HT1080 (cell line): ENCODE data around the gene CDC45. TPM values are rescaled to one million over a fixed set of nuclear protein-coding genes. Genes with fewer than 3 reads are reported as not detected.
A peak's percentile ranks its signal among the peaks of the same experiment; 100 is the strongest.

ENCODE experiments used
- DNase-seq: peaks from one replicate; pipeline ENCODE4 v3.0.0-alpha.2; 2015; ENCODE audit warnings: low read depth
- total RNA-seq: library from RNA; depleted of rRNA; stranded (reverse); fragments of >200 nt; shearing (Covaris generic); gene quantifications from 2 replicates; pipeline ENCODE4 v1.2.3, GENCODE V29; 2014

The CDC45 gene
- total RNA-seq, 1 experiment from 2014 or later, result 56.6 TPM

DNA sequence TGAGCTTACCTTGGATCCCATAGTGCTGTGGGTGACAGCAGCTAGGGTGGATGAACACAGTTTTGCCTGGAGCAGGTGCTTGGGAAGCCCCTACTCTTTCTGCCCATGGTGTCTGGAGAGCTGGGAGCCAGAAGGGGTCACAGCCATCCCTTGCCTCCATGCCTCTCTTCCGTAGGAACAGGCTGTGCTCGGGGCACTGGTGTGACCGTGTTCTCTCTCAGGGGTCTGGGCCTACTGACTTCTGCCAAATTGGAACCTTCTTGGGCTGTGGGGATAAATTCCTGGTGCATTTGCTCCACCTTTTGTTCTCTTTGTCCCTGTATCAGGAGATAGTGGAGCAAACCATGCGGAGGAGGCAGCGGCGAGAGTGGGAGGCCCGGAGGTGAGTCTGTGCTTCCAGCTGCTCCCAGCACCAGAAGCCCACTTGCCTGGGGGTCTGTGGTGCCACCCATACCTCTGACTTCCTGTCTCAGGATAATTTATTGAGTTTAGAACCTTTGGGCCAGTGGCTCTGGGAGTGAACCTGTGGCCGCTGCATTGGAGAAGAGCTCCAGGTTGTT is 14.4 kb downstream of the CDC45 start:
- no peak for DNase-seq

DNA sequence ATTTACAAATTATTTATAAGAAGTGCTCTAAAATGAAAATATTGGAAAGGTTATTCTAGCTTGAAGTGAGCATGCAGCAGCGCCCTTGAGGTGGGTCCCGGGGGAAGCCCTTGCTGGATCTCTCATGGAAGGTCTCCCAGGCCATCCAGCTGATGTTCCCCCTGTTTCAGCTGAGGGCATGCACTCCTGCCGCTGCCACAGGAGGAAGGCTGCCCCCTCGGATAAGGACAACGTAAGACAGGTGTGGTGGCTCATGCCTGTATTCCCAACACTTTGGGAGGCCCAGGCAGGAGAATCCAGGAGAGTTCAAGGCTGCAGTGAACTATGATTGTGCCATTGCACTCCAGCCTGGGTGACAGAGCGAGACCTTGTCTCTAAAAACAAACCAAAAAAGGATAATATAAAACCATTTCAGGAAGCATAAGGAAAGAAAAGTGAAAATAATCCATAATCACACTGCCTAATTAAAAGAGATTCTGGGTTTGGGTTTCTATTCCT is 15.0 kb downstream of the CDC45 start:
- DNase-seq, result no peak

DNA sequence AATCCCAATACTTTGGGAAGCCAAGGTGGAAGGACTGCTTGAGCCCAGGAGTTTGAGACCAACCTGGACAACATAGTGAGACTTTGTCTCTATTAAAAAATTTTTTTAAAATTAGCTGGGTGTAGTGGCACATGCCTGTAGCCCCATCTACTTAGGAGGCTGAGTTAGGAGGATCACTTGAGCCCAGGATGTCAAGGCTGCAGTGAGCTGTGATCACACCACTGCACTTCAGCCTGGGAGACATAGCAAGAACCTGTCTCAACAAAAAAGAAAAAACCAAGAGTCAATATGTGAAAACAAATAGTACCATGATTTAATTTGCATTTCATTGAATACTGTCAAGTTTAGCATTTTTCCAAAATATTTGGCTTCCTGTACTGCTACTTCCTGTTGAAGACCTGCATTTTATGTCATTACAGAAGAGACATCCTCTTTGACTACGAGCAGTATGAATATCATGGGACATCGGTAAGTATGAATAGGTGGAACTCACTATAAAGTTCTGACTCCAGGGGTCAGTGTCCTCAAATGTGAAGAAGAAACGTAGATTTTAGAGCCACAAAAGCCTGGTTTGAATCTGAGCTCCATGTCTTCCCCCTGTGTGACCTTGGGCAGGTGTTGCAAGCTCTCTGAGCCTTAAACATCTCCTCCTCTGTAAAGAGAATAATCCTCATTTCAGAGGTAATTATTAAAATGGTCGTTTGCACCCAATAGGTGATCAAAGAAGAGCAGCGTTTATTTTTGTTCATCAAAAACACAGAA is 16.0 kb downstream of the CDC45 start:
- no peak for DNase-seq

DNA sequence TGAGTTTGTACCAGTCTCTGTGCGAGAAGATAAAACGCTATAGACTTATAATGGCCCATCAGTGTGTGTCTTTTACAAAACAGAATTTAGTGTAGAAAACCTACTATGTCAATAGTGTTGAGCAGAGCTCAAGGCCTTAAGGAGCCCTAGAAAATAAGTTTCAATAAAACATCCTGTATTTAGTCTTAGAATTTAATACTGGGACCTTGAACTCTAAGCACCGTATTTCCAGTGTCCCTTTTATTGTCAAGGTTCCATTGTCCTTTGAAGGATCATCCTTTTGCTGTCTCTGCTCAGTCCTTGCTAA is 16.6 kb downstream of the CDC45 start:
- DNase-seq, result no peak

DNA sequence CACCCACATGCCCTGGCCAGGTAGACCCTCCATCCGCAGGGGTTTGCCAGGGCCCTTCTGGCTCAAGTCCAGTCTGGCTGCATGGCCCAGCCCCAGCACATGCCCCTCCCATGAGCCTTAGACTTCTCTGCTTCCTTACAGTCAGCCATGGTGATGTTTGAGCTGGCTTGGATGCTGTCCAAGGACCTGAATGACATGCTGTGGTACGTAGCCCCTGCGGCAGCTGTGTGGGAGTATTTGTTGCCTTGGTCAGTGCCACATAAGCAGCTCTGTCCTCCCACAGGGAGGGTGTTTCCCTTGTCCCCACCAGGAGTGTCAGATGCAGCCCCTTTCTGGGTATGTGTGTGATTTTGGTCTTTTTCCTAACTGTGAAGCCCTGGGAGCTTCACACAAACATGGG is 17.5 kb downstream of the CDC45 start:
- peak; percentile 50 for DNase-seq

DNA sequence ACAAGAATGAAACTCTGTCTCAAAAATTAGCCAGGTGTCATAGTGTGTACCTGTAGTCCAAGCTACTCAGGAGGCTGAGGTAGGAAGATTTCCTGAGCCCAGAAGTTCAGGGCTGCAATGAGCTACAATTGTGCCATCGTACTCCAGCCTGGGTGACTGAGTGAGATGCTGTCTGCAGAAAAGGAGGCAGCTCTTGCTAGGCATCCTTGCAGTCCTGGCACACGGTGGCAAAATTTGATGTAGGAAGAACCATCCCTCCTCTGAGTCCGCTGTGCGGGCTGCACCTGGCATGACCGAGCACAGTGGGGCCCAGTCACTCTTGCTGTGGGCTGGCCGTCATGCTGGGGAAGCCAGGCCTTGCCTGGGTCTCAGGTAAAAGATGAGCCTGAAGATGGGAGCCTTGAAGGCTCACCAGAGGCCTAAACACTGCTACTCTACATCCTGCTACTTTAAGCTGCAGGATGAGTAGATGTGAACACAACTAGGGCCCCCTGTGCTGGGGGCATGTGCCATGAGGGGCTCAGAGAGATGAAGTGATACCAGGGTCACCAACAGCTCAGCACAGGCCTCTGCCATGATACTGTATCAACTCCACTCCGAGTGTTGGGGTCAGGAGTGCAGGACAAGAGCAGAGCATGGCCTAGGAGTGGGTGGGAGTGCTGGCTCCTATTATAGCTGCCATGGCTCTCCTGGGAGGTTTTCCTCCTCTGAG is 18.6 kb downstream of the CDC45 start:
- no peak for DNase-seq

DNA sequence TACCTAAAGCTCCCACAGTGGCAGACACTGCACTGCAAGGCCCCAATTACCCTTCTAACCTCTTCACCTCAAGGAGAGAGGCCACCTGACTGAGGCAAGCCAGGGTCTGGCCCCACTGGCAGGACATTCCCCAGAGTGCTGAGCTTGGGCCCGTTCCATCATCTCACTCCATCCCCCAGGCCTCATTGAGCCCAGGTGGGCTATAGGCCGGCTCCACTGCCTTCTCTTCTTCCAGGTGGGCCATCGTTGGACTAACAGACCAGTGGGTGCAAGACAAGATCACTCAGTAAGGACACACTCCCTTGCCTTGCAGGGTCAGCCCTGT is 19.1 kb downstream of the CDC45 start:
- no peak for DNase-seq

DNA sequence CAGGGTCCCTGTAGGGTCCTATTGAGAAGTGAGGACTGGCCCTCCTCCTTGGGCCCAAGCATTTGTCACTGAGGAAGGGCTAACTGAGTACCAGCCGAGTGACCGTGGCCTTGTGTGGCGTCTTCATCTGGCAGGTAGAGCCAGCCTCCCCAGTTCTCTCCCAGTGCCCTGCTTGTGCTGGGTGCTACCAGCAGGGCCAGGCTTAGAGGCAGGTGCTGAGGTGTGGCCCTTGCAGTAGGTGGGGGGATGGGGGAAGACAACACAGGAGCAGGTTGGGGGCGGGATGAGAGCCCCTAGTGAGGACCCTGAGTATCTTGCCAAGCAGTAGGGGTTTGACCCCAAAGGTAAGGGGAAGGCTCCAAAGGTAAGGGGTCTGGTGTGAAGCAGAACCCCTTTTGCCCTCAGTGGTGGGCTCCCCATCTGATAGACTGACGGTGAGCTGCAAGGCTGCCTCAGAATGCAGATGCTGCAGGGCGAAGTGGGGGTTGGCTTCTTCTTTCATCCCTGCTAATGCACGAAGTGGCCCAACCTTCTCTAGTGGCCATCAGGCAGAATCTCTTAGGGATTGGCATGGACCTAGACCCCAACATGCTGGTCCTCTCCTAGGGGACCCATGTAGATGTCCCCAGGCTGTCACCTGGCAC is 19.6 kb downstream of the CDC45 start:
- DNase-seq, result no peak

DNA sequence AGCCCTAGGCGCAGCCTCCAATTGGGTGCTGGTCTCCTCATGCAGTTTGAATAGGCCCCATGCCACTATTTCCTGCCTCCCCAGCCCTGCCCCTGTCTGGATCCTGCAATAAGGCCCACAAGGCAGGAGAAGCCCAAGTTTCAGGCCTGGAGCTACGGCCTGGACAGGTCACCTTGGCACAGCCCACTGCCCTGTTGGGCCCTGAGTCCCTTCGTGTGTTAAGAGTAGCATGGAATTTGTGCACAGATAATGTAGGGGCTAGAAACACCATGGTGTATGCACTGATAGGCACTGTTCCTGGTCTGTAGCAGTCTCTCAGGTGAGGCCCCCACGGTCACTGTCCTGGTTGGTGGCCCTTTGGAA is 20.1 kb downstream of the CDC45 start:
- DNase-seq, result no peak

DNA sequence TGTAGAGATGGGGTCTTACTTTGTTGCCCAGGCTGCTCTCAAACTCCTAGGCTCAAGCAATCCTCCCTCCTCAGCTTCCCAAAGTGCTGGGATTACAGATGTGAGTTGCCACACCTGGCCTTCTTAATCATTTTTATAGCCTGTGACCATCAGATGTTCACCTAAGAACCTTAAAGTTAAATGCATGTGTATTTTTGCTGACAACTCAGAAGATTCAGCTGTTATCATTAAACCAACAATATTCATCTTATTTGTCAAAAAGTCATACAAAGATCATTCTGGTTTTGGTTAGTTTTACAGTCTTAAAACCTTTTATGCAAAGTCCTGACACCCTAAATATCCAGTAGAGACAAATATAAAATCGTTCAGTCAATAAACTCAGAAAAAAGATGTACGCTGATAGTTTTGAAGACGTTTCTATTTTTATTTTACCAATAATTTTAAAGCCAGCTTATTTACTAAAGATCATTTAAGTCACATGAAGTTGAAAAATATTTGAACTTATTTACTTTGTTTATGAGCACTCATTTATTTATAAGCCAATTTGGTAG is 22.3 kb downstream of the CDC45 start:
- DNase-seq, result no peak

DNA sequence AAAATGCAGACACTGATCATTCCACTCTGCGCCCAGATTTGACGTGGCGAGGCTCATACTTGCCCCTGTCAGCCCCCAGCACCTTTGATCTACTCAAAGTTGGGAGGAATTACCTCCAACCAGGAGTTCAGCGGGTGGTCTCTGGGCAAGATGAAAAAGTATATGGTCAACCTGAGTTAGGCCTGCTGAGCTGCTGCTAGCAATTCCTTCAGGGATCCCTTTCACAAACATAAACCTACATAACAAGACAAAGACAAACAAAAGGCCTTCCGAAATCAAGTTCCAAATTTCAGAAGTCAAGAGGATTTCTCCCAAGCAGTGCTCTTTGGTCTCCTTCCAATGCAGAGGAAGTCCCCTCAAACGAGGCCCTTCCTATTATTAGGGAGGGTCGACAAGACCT is 23.6 kb downstream of the CDC45 start:
- DNase-seq, result no peak

DNA sequence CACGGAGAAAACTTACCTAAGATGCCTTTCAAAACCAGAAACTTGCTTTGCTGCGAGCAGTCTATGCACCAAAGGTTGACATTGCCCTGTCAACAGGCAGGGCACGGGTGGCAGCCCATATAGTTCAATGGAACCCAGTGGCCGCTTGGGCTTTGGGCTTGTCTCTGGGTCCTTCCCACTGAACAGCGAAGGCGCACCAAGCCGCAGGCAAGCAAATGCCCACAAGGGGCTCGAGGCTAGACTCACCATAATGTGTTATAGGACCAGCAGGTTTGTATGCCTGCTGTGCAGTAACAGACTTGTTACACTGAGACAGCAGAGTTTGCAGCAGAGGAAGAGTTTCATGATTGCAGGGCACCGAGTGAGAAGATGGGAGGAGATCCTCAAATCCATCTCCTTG is 24.1 kb downstream of the CDC45 start:
- DNase-seq, result no peak

DNA sequence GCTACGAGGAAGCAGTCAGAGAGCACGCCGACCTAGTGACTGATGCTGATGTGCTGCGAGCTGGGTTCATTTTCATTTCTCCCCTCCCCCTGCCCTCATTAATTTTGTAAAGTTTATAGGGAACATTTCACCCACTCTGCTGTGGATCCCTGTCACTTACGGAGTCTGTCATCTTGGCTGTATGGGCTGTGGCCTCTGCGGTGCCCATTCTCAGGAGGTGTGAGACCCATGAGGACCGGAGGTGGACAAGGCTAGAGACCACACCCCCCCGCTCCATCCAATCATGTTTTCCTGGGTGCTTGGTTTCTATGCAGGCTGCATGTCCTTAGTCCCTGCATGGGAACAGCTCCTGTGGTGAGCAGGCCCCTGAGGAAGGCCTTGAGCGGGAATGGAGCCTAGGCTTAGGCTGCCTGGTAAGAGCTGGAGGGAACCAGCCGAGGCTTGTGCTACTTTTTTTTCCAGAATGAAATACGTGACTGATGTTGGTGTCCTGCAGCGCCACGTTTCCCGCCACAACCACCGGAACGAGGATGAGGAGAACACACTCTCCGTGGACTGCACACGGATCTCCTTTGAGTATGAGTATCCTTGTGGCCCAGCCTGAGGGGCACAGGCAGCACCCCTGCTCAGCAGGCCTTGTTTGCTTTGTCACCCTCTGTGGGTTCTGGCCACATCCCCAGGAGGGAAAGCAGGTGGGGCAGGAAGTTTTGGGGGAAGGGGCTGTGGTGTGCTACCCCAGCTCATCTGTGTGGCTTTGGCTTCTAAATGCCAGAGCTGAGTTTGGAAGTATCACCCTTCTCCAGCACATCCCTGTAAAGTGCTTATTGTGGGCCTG is 25.4 kb downstream of the CDC45 start:
- DNase-seq, result no peak

DNA sequence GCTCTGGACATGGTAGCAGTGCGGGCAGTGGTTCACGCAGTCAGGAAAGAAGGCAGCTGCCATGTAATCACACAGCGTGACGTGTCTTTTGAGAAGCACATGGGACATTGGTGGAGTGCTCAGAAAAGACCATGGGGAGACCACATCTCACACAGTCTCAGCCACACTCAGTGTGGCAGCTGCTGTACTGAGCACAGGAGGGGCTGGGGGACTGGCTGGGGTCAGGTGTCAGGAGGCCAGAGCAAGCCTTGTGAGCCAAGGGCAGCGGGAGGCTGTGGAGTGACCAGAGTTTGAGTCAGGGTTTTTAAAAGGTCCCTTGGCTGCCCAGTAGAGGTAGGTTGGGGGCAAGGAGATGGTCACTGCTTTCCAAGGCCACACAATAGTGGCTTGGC is 26.0 kb downstream of the CDC45 start:
- no peak for DNase-seq

DNA sequence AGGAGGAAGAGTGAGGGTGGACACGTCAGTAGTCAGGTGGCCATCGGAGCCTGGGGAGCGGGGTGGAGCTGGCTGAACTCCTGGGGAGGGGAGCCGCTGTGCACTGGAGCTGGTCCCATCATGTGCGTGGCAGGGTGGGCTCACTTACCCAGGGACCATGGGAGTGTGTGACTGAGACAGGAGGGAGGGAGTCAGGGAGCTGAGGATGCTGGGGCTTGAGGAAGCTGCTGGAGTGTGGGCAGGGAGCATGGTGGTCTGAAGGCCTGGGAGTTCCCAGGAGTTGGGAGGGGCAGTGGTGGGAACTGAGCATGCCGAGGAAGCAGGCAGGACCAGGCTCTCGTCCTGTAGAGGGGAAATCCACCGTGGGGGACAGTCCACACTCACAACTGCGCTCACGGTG is 26.5 kb downstream of the CDC45 start:
- no peak for DNase-seq

DNA sequence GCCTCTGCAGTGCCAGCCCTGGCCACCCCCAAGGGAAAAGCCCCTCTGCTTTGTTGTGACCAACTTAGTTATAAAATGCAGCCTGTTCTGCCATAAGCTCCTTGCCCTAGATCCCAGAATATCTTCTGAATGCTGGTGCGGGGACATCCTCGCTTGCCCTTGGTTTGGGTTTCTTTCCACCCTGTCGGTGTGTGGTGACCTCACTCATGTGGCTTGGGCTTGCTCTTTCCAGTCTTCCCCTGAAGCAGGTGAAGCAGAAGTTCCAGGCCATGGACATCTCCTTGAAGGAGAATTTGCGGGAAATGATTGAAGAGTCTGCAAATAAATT is 27.8 kb downstream of the CDC45 start:
- DNase-seq, result no peak

DNA sequence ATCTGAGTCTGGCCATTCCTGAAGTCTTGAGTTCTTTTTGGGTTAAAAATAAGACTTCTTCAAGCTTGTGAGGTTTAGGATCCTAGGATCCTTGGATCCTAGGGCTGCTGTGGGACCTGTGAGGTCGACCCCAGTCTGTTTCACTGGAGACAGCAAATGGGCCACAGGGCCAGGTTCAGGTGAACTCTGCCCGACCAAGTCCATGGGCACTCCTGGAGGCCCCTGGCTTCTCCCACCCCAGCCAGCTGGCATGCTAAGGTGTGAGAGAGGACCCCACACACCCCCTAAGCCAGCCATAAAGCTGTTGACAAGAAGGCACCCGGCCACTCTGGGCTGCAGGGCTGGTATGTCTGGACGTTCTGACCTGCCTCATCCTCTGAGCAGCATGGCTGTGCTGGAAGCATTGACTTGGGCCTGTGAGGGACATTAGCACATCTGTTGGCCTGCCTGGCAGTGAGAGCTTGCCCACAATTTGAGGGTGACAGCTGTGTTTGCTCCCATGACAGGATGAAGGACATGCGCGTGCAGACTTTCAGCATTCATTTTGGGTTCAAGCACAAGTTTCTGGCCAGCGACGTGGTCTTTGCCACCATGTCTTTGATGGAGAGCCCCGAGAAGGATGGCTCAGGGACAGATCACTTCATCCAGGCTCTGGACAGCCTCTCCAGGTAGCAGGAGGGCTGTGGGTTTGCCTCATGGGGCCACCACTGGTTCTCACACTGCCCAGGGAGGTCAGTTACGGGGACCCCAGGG is 28.5 kb downstream of the CDC45 start:
- no peak for DNase-seq

DNA sequence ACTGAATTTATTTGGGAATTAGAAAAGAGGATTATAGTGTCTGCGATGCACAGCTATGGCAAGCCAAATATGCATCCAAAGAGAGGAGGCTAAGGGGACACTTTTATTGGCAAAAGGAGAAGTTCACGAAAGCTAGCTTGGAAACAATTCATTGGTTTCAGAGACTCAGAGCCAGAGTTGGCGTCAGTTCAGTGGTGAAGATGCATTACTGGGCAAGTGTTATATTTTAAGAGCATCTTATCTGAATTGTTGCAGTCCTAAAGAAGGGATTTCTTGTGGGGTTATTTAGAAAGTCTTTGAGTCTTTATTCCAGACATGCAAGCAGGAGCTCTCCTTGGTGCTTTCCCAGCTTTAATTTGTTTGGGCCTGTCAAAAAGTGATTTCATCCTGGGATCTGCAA is 29.5 kb downstream of the CDC45 start:
- no peak for DNase-seq

DNA sequence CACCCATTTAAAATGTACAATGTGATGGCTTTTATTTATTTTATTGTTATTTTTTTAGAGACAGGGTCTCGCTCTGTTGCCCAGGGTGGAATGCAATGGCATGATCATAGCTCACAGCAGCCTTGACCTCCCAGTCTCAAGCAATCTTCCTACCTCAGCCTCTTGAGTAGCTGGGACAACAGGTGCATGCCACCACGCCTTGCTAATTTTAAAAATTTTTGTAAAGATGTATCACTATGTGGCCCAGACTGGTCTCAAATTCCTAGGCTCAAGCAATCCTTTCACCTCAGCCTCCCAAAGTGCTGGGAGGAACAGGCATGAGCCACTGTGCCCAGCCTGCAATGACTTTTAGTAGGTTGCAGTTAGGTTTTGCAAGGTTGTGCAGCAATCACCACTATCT is 30.2 kb downstream of the CDC45 start:
- no peak for DNase-seq

DNA sequence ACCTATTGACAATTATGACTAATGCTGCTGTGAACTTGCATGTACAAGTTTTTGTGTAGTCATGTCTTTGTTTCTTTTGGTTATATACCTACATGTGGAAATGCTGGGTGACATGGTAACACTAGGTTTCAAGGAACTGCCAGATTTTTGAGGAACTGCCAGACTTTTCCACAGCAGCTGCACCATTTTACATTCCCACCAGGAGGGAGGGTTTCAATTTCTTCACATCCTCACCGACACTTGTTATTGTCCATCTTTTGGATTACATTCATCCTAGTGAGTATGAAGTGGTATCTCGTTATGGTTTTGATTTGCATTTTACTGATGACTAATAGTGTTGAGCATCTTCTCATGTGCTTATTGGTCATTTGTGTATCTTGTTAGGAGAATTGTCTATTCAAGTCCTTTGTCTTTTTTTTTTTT is 31.2 kb downstream of the CDC45 start:
- no peak for DNase-seq

DNA sequence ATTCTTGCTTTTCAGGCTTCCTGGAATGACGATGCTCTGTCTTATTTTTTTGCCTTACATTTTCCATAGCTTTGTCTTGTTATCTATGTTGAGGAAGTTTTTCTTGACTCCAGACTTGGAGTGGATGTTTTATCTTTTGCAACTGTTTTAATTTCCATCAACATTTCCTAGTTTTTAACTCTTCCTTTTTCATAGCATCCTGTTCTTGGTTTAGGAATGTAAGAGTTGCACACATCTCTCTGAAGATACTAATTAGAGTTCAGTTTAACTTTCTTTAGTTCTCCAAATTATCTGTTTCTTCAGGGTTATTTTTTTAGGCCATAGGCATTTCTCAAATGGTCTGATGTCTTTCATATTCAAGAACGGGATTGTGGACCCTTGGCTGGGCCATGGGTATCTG is 34.1 kb downstream of the CDC45 start:
- DNase-seq, result no peak
